ENCODE data around the gene GM2A. TPM values are rescaled to one million over a fixed set of nuclear protein-coding genes. Genes with fewer than 3 reads are reported as not detected.
A peak's percentile ranks its signal among the peaks of the same experiment; 100 is the strongest.
"Not testable (repeated sequence)": the region's sequence is repeated elsewhere in the genome, so short reads cannot be mapped to it uniquely, and the experiment has no call there.

Gene GM2A
- total RNA-seq, 2 experiments from 2014 or later, result 18.0 to 18.8 TPM

DNA sequence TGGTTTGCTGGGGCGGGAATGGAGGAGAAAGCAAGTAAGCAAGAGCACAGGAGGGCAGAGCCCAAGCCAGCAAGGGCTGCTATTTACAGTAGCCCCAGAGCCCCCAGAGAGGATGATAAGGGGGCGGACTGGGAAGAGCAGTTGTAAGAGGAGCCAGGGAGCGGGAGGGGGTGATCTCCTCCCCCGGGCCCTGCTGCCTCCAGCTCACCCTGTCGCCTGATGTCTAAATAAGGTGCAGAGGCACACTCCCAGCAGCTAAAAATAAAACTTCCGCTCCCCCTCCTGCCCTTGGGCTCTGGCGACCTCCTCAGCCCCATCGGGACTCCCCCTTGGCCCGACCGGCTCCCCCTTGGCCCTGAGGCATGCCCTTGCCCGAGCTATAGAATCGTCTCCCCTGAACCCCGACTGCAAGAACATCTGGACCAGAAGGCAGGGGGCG, 14.7 kb upstream of the GM2A start:
- Mint-ChIP-seq H3K4me3 (peak overlapping the region; percentile 69), H3K4me1 (peaks cover 34% of the 10 kb centered on the region), H3K27me3 (no peaks in the 10 kb centered on the region), H3K9me3 (peaks cover 2% of the 10 kb centered on the region), H3K27ac (peak overlapping the region; percentile 77), H3K36me3 (peaks cover 3% of the 10 kb centered on the region)
- DNase-seq, result no peak

DNA sequence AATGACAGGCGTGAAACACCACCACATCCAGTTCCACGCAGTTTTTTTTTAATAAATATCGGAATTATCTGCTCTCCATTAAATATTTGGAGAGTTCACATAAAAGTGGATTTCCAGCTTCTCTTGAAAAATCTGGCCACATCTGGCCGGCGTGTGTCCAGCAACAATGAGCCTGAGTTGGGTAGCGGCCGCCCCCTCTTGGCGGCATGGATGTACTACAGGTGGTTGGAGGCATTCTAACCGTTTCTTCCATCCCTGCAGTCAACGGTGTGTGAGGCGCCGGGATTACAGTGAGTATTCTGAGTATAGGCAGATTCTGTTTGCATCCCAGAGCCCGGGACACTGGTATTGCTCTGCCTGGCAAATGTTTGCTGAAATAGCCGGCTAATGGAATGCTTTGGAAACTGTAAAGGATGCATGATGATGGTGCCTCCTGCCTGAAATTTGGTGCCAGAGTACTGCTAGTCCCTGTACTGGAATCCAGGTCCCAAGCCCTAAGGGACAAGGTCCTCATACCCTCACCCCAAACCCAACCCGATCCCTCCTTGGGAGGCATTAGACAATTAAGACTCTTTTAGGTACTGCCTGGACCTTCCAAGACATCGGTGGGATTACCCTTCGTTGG, 13.6 kb upstream of the GM2A start:
- Mint-ChIP-seq H3K4me3 (peak overlapping the region; percentile 69), H3K4me1 (peaks cover 36% of the 10 kb centered on the region), H3K9me3 (peaks cover 2% of the 10 kb centered on the region), H3K36me3 (peaks cover 3% of the 10 kb centered on the region), H3K27me3 (no peaks in the 10 kb centered on the region), H3K27ac (no peak overlapping the region)
- peak; percentile 60 for DNase-seq

DNA sequence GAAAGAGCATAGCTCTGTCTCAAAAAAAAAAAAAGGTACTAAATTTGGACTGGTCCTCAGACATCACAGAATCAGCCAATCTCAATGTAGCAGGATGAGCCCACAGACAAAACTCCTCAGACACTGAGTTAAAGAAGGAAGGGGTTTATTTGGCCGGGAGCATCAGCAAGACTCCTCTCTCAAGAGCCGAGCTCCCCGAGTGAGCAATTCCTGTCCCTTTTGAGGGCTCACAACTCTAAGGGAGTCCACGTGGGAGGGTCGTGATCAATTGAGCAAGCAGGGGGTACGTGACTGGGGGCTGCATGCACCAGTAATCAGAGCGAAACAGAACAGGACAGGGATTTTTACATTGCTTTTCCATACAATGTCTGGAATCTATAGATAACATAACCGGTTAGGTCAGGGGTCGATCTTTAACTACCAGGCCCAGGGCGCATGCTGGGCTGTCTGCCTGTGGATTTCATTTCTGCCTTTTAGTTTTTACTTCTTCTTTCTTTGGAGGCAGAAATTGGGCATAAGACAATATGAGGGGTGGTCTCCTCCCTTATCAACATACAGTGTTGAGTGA, 12.6 kb upstream of the GM2A start:
- not testable (repeated sequence) for H3K36me3 Mint-ChIP-seq, H3K27ac Mint-ChIP-seq, H3K9me3 Mint-ChIP-seq, H3K27me3 Mint-ChIP-seq, DNase-seq, H3K4me3 Mint-ChIP-seq
- H3K4me1 Mint-ChIP-seq, result peaks cover 33% of the 10 kb centered on the region

DNA sequence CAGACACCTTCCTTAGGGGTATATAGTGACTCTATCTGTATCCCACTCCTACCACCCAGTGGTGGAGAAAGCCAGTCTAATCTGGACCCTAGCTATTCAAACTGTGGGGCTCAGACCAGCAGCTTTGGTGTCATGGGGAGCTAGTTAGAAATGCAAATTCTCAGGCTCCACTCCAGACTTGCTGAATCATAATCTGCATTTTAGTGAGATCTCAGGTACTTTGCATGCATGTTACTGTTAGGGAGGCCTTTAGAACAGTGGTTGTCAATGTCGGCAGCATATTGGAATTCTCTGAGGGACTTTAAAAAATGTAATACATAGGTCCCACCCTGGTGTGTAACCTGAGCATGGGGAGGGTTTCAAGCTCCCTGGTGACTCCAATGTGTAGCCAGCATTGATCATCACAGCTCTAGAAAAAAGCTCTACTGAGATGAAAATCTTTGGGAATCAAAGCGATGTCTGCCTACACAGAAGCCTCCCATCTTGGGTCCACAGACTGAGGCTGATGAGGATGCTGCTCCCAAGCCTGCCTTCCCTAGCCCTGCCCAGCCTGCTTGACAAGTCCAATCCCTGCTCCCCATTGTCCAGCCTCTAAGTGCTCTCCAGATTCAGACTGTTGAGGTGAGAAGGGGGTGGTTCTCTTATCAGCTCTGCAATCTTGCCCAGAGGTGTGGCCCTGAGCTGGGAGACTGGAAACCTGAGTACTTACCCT, 11.9 kb upstream of the GM2A start:
- H3K4me3 Mint-ChIP-seq, result no peak overlapping the region
- H3K9me3 Mint-ChIP-seq, result no peaks in the 10 kb centered on the region
- H3K36me3 Mint-ChIP-seq, result no peaks in the 10 kb centered on the region
- H3K27me3 Mint-ChIP-seq, result no peaks in the 10 kb centered on the region
- no peak overlapping the region for H3K27ac Mint-ChIP-seq
- no peak for DNase-seq
- peaks cover 37% of the 10 kb centered on the region for H3K4me1 Mint-ChIP-seq

DNA sequence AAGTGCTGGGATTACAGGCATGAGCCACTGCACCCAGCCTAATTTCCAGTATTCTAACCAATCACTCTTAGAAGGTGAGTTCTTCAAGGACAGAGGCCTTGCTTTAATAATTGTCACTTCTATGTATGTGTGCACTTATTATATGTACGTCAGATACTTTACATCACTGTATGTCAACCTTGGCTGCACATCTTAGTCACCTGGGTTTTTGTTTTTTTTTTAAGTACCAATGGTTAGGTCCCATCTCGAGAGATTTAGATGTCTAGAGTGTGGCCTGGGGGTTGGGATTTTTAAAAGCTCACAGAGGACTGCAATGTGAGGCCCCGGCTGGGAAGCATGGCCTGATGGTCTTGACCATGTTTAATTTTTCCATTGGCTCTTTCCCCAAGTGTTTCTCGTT, 9.9 kb upstream of the GM2A start:
- Mint-ChIP-seq H3K9me3 (no peaks in the 10 kb centered on the region), H3K27me3 (no peaks in the 10 kb centered on the region), H3K27ac (no peak overlapping the region), H3K4me1 (peaks cover 28% of the 10 kb centered on the region), H3K36me3 (no peaks in the 10 kb centered on the region), H3K4me3 (no peak overlapping the region)
- DNase-seq, result no peak

DNA sequence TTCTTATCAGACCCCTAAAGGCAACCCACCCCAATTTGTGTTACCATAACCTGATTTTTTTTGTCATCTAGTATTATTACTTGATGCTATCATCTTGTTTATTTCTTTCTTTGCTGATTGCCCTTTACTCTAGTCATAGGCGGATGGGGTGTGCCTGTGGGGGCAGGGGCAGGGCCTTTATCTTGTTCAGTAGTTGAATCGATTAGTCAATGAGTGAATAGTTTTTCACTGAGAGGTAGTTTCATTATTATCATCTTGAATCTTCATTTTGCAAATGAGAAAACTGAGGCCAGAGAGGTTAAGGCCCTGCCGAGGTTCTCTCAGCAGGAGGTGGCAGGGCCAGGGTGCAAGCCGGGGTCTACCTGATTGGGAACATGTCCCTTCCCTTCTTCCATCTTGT, 9.4 kb upstream of the GM2A start:
- Mint-ChIP-seq H3K27me3 (no peaks in the 10 kb centered on the region), H3K4me3 (no peak overlapping the region), H3K27ac (peak overlapping the region; percentile 50), H3K36me3 (no peaks in the 10 kb centered on the region), H3K4me1 (peaks cover 26% of the 10 kb centered on the region), H3K9me3 (no peaks in the 10 kb centered on the region)
- DNase-seq, result no peak

DNA sequence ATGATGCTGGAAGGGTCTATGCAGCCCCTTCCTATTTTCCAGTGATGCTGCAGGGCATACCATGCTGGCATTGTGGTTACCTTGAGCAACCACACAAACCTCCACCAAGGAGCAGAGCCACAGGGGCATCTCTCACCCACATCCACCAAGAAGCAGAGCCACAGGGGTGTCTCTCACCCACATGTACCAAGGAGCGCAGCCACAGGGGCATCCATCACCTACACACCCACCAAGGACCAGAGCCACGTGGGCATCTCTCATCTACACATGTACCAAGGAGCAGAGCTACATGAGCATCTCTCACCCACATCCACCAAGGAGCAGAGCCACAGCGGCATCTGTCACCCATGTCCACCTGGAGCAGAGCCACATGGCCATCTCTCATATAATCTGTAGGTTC, 8.8 kb upstream of the GM2A start:
- H3K27me3 Mint-ChIP-seq, result no peaks in the 10 kb centered on the region
- H3K4me3 Mint-ChIP-seq, result no peak overlapping the region
- H3K36me3 Mint-ChIP-seq, result no peaks in the 10 kb centered on the region
- peaks cover 21% of the 10 kb centered on the region for H3K4me1 Mint-ChIP-seq
- no peak for DNase-seq
- no peaks in the 10 kb centered on the region for H3K9me3 Mint-ChIP-seq
- no peak overlapping the region for H3K27ac Mint-ChIP-seq

DNA sequence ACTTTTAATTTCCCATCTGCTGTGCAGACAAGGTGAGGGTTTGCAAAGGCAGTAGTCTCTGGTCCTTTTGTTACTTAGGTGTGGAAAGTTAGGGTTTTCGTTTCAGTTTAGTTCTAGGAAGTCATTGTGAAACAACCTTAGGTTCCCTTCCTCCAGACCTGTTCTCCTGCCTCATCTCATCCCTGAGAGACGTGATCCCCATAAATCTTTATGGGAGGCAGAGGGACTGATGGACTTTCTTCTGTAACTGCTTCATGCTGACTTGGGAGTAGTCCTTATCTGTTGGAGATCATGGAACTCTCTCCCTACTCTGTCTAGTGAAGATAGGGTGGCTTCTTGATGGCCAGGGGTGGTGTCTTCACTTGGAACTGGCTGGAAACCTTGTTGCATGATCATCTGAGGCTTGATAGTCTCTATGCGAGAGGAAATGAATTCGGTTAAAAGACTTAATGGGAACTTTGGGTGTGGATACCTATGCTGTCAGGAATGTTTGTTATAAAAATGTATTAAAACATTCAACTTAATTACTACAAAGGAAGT, 7.2 kb upstream of the GM2A start:
- no peaks in the 10 kb centered on the region for H3K27me3 Mint-ChIP-seq
- H3K27ac Mint-ChIP-seq, result no peak overlapping the region
- no peaks in the 10 kb centered on the region for H3K9me3 Mint-ChIP-seq
- H3K4me3 Mint-ChIP-seq, result no peak overlapping the region
- no peak for DNase-seq
- H3K36me3 Mint-ChIP-seq, result peaks cover 2% of the 10 kb centered on the region
- peaks cover 26% of the 10 kb centered on the region for H3K4me1 Mint-ChIP-seq

DNA sequence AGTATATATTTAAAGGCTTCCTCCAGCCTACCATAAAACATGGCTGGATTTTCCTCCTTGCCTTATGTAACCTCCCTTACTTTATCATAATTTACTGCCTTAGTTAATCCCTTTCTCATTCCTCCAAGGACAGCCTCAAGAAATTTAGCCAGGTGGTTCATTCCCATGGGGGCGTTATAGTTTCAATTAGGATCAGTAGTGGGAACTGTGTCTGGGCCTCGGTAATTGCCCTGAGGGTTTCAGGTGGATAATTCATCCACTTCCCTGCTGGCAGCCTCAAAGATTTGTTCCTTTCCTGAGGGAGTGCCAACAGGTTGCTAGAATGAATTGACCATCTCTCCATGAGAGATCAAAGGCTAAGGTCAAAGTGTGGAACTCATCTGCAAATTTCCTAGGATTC, 4.3 kb upstream of the GM2A start:
- Mint-ChIP-seq H3K9me3 (peaks cover 2% of the 10 kb centered on the region), H3K27me3 (no peaks in the 10 kb centered on the region), H3K36me3 (peaks cover 4% of the 10 kb centered on the region), H3K27ac (no peak overlapping the region), H3K4me3 (no peak overlapping the region), H3K4me1 (peaks cover 42% of the 10 kb centered on the region)
- no peak for DNase-seq

DNA sequence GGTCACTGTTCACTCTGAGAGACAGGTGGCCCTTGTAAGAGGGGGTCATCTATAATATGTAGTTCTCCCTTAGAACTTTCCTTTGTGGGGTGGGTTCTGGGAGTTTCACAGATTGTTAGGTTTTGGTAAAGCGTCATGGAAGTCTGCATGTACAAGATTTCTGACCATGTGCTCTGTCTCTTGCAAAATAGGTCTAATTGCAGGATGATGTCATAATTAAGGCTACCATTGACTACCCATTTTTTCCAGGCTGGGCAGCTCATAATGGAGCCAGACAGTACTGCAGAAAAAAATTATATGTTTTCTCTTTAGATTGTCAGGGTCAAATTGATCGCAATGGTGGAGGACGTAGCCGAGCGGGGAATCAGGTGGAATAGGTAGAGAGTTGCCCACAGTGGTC, 3.7 kb upstream of the GM2A start:
- Mint-ChIP-seq H3K9me3 (peaks cover 2% of the 10 kb centered on the region), H3K27ac (no peak overlapping the region), H3K27me3 (no peaks in the 10 kb centered on the region), H3K4me3 (no peak overlapping the region), H3K36me3 (peaks cover 4% of the 10 kb centered on the region), H3K4me1 (peaks cover 42% of the 10 kb centered on the region)
- DNase-seq, result no peak

DNA sequence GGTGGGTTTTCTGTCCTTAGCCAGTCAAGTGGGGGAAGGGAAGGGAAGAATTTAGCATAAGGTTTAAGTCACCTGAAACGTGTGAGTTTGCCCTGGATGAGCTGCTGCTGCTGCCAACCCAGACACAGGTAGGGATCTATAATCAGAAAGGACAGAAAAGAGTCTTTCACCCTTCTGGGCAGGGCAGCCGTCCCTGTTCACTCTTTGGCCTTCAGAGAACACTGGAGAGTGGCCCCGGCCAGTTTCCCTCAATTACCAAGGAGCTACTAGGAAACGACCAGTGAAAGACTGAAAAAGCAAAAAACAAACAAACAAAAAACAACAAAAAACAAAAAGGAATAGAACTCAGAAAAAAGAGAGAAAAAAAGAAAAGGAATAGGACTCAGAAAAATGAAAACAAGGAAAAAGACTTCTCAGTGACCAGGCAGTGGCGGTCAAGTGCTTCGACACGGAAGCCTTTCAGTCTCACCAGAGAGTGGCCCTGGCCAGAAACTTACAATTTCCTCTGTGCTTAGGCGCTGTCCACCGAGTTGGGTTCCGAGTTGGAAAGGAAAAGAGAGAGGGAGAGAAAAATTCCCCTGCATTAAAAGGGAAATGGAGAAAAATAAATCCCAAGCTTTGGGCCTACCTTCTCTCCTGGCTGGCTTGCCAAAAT, 2.5 kb upstream of the GM2A start:
- Mint-ChIP-seq H3K4me1 (peaks cover 40% of the 10 kb centered on the region), H3K27me3 (no peaks in the 10 kb centered on the region), H3K27ac (peak overlapping the region; percentile 72), H3K4me3 (peak overlapping the region; percentile 9), H3K36me3 (peaks cover 4% of the 10 kb centered on the region), H3K9me3 (peaks cover 2% of the 10 kb centered on the region)
- DNase-seq, result no peak

DNA sequence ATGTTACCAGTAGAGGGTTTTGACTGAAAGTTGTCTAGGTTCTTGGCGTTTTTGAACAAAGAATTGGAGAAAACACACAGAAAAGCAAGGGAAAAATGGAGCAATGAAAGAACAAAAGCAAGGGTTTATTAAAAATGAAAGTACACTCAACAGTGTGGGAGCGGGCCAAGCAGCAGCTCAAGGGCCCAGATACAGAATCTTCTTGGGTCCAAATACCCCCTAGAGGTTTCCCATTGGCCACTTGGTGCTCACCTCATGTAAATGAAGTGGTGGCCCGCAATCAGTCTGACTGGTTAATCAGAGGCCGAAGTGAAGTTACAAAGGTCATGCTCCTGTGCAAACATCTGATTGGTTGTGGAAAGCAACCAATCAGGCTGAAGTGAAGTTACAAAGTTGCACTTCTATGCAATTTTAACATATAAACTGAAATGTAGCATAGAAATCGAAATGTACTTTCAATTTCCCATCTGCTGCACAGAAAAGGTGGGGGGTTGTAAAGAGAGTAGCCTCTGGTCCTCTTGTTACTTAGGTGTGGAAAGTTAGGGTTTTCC, 1.9 kb upstream of the GM2A start:
- Mint-ChIP-seq H3K9me3 (peaks cover 2% of the 10 kb centered on the region), H3K4me1 (peaks cover 38% of the 10 kb centered on the region), H3K27ac (peak overlapping the region; percentile 75), H3K36me3 (peaks cover 4% of the 10 kb centered on the region), H3K4me3 (peak overlapping the region; percentile 63), H3K27me3 (no peaks in the 10 kb centered on the region)
- peak; percentile 39 for DNase-seq

DNA sequence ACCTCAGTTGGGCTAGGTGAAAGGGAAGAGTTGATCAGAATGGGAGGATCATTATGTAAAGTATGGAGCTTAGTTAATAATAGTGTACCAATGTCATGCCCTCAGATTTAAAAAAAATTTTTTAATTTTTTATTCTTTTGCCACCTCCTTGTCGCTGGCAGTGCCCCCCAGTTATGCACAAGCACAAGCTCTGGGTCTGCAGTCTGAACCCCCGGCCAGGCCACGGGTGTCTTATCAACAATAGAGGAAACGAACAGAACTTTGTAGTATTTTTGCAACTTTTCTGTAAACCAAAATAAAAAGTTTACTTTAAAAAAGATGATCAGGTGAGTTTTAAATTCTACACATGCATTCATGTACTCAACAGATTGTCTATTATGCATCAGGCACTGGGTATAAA, 1.4 kb upstream of the GM2A start:
- peak overlapping the region; percentile 75 for H3K27ac Mint-ChIP-seq
- H3K4me3 Mint-ChIP-seq, result peak overlapping the region; percentile 63
- peaks cover 38% of the 10 kb centered on the region for H3K4me1 Mint-ChIP-seq
- peaks cover 2% of the 10 kb centered on the region for H3K9me3 Mint-ChIP-seq
- H3K36me3 Mint-ChIP-seq, result peaks cover 4% of the 10 kb centered on the region
- H3K27me3 Mint-ChIP-seq, result no peaks in the 10 kb centered on the region
- no peak for DNase-seq

DNA sequence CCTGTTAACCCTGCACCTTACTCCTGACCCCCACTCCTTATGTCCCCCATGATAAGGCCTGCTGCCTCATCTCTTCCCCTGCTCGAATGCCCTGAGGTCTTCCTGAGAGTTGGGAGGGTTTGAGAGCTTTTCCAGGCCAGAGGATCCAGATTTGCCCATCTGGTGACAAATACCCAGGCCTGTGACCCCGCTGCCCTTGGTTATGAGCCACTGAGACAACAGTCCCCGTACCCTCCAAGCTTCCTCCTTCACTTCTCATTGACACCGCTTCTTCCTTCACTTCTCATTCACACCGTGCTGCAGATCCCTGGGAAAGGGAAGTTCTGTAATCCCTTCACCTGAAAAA, 593 bp downstream of the GM2A start:
- H3K4me1 Mint-ChIP-seq, result peaks cover 40% of the 10 kb centered on the region
- no peak overlapping the region for H3K27ac Mint-ChIP-seq
- H3K4me3 Mint-ChIP-seq, result peak overlapping the region; percentile 88
- H3K9me3 Mint-ChIP-seq, result peaks cover 2% of the 10 kb centered on the region
- H3K36me3 Mint-ChIP-seq, result peaks cover 4% of the 10 kb centered on the region
- DNase-seq, result no peak
- no peaks in the 10 kb centered on the region for H3K27me3 Mint-ChIP-seq

DNA sequence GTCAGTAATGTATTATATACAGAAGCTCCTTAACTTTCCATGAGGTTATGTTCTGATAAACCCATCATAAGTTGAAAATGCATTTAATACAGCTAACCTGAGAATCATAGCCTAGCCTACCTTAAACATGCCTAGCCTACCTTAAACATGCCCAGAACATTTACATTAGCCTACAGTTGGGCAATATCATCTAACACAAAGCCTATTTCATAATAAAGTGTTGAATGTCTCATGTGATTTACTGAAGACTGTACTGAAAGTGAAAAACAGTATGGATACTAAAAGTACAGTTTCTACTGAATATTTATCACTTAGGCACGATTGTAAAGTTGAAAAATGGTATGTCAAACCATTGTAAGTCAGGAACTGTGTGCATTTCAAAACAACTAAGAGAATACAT, 1.6 kb downstream of the GM2A start:
- peaks cover 4% of the 10 kb centered on the region for H3K36me3 Mint-ChIP-seq
- H3K27me3 Mint-ChIP-seq, result no peaks in the 10 kb centered on the region
- no peak for DNase-seq
- no peak overlapping the region for H3K4me3 Mint-ChIP-seq
- H3K4me1 Mint-ChIP-seq, result peaks cover 44% of the 10 kb centered on the region
- H3K27ac Mint-ChIP-seq, result no peak overlapping the region
- peaks cover 2% of the 10 kb centered on the region for H3K9me3 Mint-ChIP-seq
